K562 (cell line): ENCODE results near the gene IL1RN. TPM values are rescaled to one million over a fixed set of nuclear protein-coding genes. Genes with fewer than 3 reads are reported as not detected.
A peak's percentile ranks its signal among the peaks of the same experiment; 100 is the strongest.

Experiments
- ATAC-seq: fragments of 200-7000 bp; cut with Tn5 transposase; 3 replicates; pipeline ENCODE4 v1.9.1; 2020; ENCODE audit warnings: moderate library complexity
- BruUV-seq: library from RNA; stranded (reverse); fragments of 400-500 nt; replicated peaks from 2 replicates; lab custom pipeline; 2021; lab: Mats Ljungman, UMichigan
- CTCF ChIA-PET: fragments of 300-600 bp; formaldehyde crosslinking; extraction: SDS; loops from one replicate; lab custom pipeline; 2021; ENCODE audit warnings: low intra/inter-chr PET ratio; lab: Yijun Ruan, JAX
- POLR2A ChIA-PET: fragments of 300-600, 350-650 bp; sonication (Branson Sonifier 250); formaldehyde crosslinking; extraction: SDS; loops from one replicate; lab custom pipeline; 2021; ENCODE audit warnings: antibody characterized with exemption, inconsistent platforms; lab: Yijun Ruan, JAX
- DNase-seq, 4 experiments: peaks; one replicate each; pipeline versions ENCODE4 v3.0.0 to v3.0.0-alpha.2; 2011 to 2018; ENCODE audit warnings: low spot score in 3 of 4, mixed read lengths in 3 of 4; ENCODE audit errors: extremely low read depth in 1 of 4
- FAIRE-seq: peaks from 2 replicates; lab custom pipeline; 2011; peaks lifted over from hg19 to GRCh38; lab: Jason Lieb, UNC
- H2AFZ ChIP-seq: 2 replicates; pipeline ENCODE4 v1.6.0; 2011; ENCODE audit warnings: low read depth, low read length, control low read depth, inconsistent platforms
- H3K27ac ChIP-seq: fragments of 200-600 bp; 3 replicates; pipeline ENCODE4 v1.8.0; 2011; ENCODE audit warnings: low read depth, mild to moderate bottlenecking, control low read depth, inconsistent platforms, low read length, moderate library complexity, mixed read lengths; ENCODE audit errors: extremely low read depth
- H3K27me3 ChIP-seq, 2 experiments: fragments of 300-600 bp in 1 of 2; 2 replicates in 1 of 2; 3 replicates in 1 of 2; pipeline versions ENCODE4 v1.6.0 to v1.8.0; 2011; ENCODE audit warnings: inconsistent platforms in 2 of 2, low read length in 2 of 2, mild to moderate bottlenecking in 1 of 2, mixed read lengths in 1 of 2, moderate library complexity in 1 of 2; ENCODE audit not compliant: control insufficient read depth in 2 of 2, insufficient read depth in 2 of 2
- H3K36me3 ChIP-seq: fragments of 300-600 bp; 3 replicates; pipeline ENCODE4 v1.8.0; 2011; ENCODE audit warnings: mild to moderate bottlenecking, low read length, inconsistent platforms; ENCODE audit not compliant: control insufficient read depth, insufficient read depth
- H3K4me1 ChIP-seq, 2 experiments: fragments of 200-600 bp in 1 of 2; replicated peaks in 1 of 2; 2 replicates in 1 of 2; 3 replicates in 1 of 2; pipeline versions ENCODE4 v1.5.1 to v1.8.0; 2011; ENCODE audit warnings: inconsistent platforms in 2 of 2, low read length in 2 of 2, mild to moderate bottlenecking in 1 of 2, mixed read lengths in 1 of 2, moderate library complexity in 1 of 2; ENCODE audit not compliant: control insufficient read depth in 2 of 2, insufficient read depth in 2 of 2
- H3K4me2 ChIP-seq: 2 replicates; pipeline ENCODE4 v1.6.1; 2011; ENCODE audit warnings: low read length, control low read depth, inconsistent platforms, mixed read lengths; ENCODE audit not compliant: insufficient read depth
- H3K4me3 ChIP-seq: fragments of 200-600 bp; sonication (generic), shearing (Covaris generic); 2 replicates; pipeline ENCODE4 v1.5.1; 2016; ENCODE audit warnings: control low read depth, inconsistent platforms
- H3K79me2 ChIP-seq: fragments of 200-600 bp; 3 replicates; pipeline ENCODE4 v1.8.0; 2011; ENCODE audit warnings: low read length, inconsistent platforms; ENCODE audit not compliant: control insufficient read depth, insufficient read depth
- H3K9ac ChIP-seq, 2 experiments: 2 replicates each; pipeline versions ENCODE4 v1.6.0 to v1.6.1; 2011; ENCODE audit warnings: low read depth in 2 of 2, low read length in 2 of 2, control low read depth in 1 of 2, inconsistent platforms in 1 of 2, mild to moderate bottlenecking in 1 of 2, mixed read lengths in 1 of 2; ENCODE audit not compliant: insufficient read depth in 1 of 2
- H3K9me1 ChIP-seq: one replicate; pipeline ENCODE4 v1.6.0; 2011; ENCODE audit warnings: inconsistent platforms, mild to moderate bottlenecking, low read length, moderate library complexity; ENCODE audit not compliant: control insufficient read depth, insufficient read depth
- H3K9me3 ChIP-seq: replicated peaks from 2 replicates; pipeline ENCODE4 v1.5.1; 2011; ENCODE audit warnings: low read depth, low read length, inconsistent platforms; ENCODE audit not compliant: control insufficient read depth, insufficient read depth
- H4K20me1 ChIP-seq: replicated peaks from 2 replicates; pipeline ENCODE4 v1.6.1; 2011; ENCODE audit warnings: low read length, inconsistent platforms, mixed read lengths; ENCODE audit not compliant: control insufficient read depth, insufficient read depth
- CBFA2T3 ChIP-seq: fragments of 450-650 bp; IDR thresholded peaks from 2 replicates; pipeline ENCODE4 v1.6.1; 2017
- FOXK2 ChIP-seq, 2 experiments: fragments of 450-650 bp; IDR thresholded peaks in 1 of 2; conservative IDR thresholded peaks in 1 of 2; 2 replicates each; pipeline ENCODE4 v1.6.1; 2016; ENCODE audit warnings: low read depth in 2 of 2, mild to moderate bottlenecking in 1 of 2
- MAFF ChIP-seq: IDR thresholded peaks from 2 replicates; pipeline ENCODE4 v1.6.1; 2012; ENCODE audit warnings: low read length, improper control_type of control experiment
- MAFG ChIP-seq: fragments of 450-650 bp; conservative IDR thresholded peaks from 2 replicates; pipeline ENCODE4 v1.6.1; 2016; ENCODE audit warnings: missing genetic modification characterization, missing compliant biosample characterization
- MAZ ChIP-seq, 2 experiments: fragments of 450-650 bp in 1 of 2; sonication (generic) in 1 of 2; formaldehyde crosslinking; IDR thresholded peaks in 1 of 2; conservative IDR thresholded peaks in 1 of 2; 2 replicates each; pipeline versions ENCODE4 v1.4.0 to v1.5.0; 2020; ENCODE audit warnings: mild to moderate bottlenecking in 1 of 2, missing genetic modification reagents in 1 of 2
- NR2C2 ChIP-seq, 2 experiments: fragments of 200-800 bp in 1 of 2; sonication (Bioruptor generic) in 1 of 2; sonication (generic) in 1 of 2; formaldehyde crosslinking in 1 of 2; IDR thresholded peaks; 2 replicates each; pipeline versions ENCODE4 v1.6.1 to v1.8.0; 2016 to 2022; ENCODE audit warnings: mild to moderate bottlenecking in 1 of 2, missing compliant biosample characterization in 1 of 2, missing genetic modification characterization in 1 of 2, missing genetic modification reagents in 1 of 2
- RAD21 ChIP-seq, 2 experiments: fragments of 250-450 bp in 1 of 2; fragments of 450-650 bp in 1 of 2; sonication (Bioruptor Pico) in 1 of 2; formaldehyde crosslinking in 1 of 2; IDR thresholded peaks in 1 of 2; conservative IDR thresholded peaks in 1 of 2; 2 replicates each; pipeline versions ENCODE4 v1.4.0 to v1.8.0; 2020 to 2022; ENCODE audit warnings: mild to moderate bottlenecking in 2 of 2, moderate library complexity in 1 of 2
- SMC3 ChIP-seq: conservative IDR thresholded peaks from 2 replicates; pipeline ENCODE4 v1.6.1; 2011; ENCODE audit warnings: low read depth, low read length, improper control_type of control experiment; ENCODE audit not compliant: insufficient read depth
- WGBS: fragments of 100-300 bp; shearing (Covaris generic); methylation state at CpG from one replicate; pipeline ENCODE4 v1.1.6; 2016; ENCODE audit warnings: low coverage, mixed read lengths; ENCODE audit not compliant: insufficient coverage; ENCODE audit errors: missing lambda C conversion rate; 5-methylcytosine and 5-hydroxymethylcytosine counted together
- in situ Hi-C: fragments of 300-500 bp; cut with MboI; formaldehyde crosslinking; loops from 4 replicates; pipeline ENCODE4 v1.15.0; 2018; ENCODE audit warnings: inconsistent platforms, mixed read lengths
- intact Hi-C: fragments of 100-400 bp; cut with micrococcal nuclease; formaldehyde crosslinking; loops from 2 replicates; pipeline ENCODE4 v1.14.2; 2022
- polyA plus RNA-seq, 8 experiments: library from polyadenylated mRNA; depleted of rRNA in 4 of 8; stranded (reverse) in 5 of 8; unstranded in 3 of 8; fragments of >200 nt; fragmentation: Nextera tagmentation in 2 of 8; fragmentation: Illumina TruSeq in 1 of 8; extraction: Ambion mirVana in 2 of 8; extraction: Trizol in 1 of 8; gene quantifications; 2 replicates each; pipeline versions ENCODE4 v1.2.1 to v1.2.3, GENCODE V29; 2011 to 2014; ENCODE audit warnings: inconsistent platforms in 1 of 8, missing spikeins in 1 of 8
- total RNA-seq, 7 experiments: library from RNA; depleted of rRNA in 6 of 7; stranded (reverse); fragments of >200 nt in 6 of 7; fragmentation: Illumina TruSeq in 2 of 7; extraction: Trizol in 2 of 7; gene quantifications; 2 replicates each; pipeline versions ENCODE4 v1.2.1 to v1.2.3, GENCODE V29; 2011 to 2021; ENCODE audit warnings: low replicate concordance in 1 of 7
- TF ChIP-seq, protein P1 (sequence below): sonication (generic); formaldehyde crosslinking; IDR thresholded peaks from 2 replicates; pipeline ENCODE4 v1.8.0; 2023; ENCODE audit warnings: mild to moderate bottlenecking, missing genetic modification reagents
- TF ChIP-seq, protein P2 (sequence below): sonication (generic); formaldehyde crosslinking; IDR thresholded peaks from 2 replicates; pipeline ENCODE4 v1.8.1; 2023; ENCODE audit warnings: mild to moderate bottlenecking, missing genetic modification reagents
- TF ChIP-seq, protein P3 (sequence below): fragments of 450-650 bp; IDR thresholded peaks from 2 replicates; pipeline ENCODE4 v1.6.1; 2016

The IL1RN gene
- total and polyA plus RNA-seq, 9 of the 15 experiments (the other 6 are each of a cell fraction or from before 2014, with no cell fraction given), result 0.13 TPM; not detected in 8

DNA sequence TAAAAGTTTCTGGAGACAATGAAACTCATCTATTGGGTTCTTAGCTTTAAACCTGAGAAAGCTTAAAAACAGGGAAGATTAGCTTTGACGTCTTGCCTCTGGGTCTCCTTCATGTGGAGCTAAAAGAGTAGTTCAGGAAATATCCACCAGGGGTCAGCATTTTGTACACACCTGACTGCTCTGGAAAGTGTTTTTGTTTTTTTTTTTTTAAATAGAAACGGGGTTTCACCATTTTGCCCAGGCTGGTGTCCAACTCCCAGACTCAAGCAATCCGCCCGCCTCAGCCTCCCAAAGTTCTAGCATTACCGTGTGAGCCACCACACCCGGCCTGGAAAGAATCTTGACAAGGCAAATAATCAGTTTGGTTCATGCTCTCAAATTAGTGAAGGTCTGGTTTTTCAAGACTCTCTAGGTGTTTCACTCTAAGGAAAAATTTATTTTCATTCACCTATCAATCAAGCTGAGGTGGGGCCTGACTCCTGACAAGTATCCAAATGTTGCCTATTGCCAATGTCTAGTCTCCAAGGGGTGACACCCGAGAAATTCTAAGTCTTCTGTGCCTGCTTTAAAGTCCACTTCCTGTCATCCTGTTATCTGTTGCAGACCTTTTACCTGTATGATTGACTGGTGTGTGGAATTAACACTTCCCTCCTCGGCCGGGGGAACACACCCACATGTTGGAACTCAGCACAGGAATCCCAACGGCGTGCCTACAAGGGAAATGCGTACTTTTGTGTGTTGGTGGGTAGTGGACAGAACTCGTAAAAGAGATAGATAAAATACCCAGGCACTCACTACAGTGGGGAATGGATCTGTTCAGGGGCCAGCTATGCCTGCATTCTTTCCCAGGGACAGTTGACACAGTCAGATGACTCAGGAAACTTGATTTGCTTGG is 11.3 kb downstream of the IL1RN start:
- FAIRE-seq, result peak; percentile 91
- no TSS peak for BruUV-seq
- H3K4me2 ChIP-seq, result peak overlapping the region; percentile 53; the same call in 1 of the 2 replicates
- H3K27ac ChIP-seq, result no peak overlapping the region
- peak; percentile 67 to 83 (median 78) for DNase-seq
- ATAC-seq, result peak; percentile 90
- CTCF ChIA-PET, result interaction anchor here (0.7 to 2.9 kb wide), 5 partner anchors 53 to 251 kb away, joined by 3 to 30 read pairs (median 3); no protein-coding TSS in a partner anchor
- H2AFZ ChIP-seq, result peak overlapping the region; percentile 74
- no peak overlapping the region for H3K4me3 ChIP-seq
- H3K27me3 ChIP-seq, result 0 out of 5 replicates have a peak, but pooled peaks cover 2 to 4% of the 10 kb centered on the region in 2 experiments
- intact Hi-C loops, result loop anchor here (1.0 to 5.0 kb wide), 5 partner anchors 34 to 254 kb away; partner anchors contain the start of gene PSD4
- POLR2A ChIA-PET, result interaction anchor here (0.5 to 1.0 kb wide), 4 partner anchors 36 to 110 kb away, joined by 3 to 4 read pairs (median 3); no protein-coding TSS in a partner anchor
- H3K9me3 ChIP-seq, result no peaks in the 10 kb centered on the region
- no peaks in the 10 kb centered on the region for H3K9me1 ChIP-seq
- WGBS, result 26% methylated on average over 13 of the region's 13 CpGs
- in situ Hi-C loops, result loop anchor here (5.0 kb wide), 1 partner anchor 234 kb away; no protein-coding TSS in a partner anchor
- H4K20me1 ChIP-seq, result no peaks in the 10 kb centered on the region
- H3K36me3 ChIP-seq, result no peaks in the 10 kb centered on the region
- peak overlapping the region in 1 of 2 experiments; percentile 5; a peak in 1 of 4 replicates for H3K9ac ChIP-seq
- no peaks in the 10 kb centered on the region for H3K79me2 ChIP-seq
- peaks cover 0 to 5% of the 10 kb centered on the region in 2 experiments; a peak in 2 of 5 replicates for H3K4me1 ChIP-seq
- TF ChIP-seq, protein P1, sequence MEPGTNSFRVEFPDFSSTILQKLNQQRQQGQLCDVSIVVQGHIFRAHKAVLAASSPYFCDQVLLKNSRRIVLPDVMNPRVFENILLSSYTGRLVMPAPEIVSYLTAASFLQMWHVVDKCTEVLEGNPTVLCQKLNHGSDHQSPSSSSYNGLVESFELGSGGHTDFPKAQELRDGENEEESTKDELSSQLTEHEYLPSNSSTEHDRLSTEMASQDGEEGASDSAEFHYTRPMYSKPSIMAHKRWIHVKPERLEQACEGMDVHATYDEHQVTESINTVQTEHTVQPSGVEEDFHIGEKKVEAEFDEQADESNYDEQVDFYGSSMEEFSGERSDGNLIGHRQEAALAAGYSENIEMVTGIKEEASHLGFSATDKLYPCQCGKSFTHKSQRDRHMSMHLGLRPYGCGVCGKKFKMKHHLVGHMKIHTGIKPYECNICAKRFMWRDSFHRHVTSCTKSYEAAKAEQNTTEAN (CRISPR knock-in tag), result no peak
- 0 out of 4 replicates have a peak, but pooled peaks of 1 of the 2 experiments have one; percentile 34 for TF ChIP-seq FOXK2 (conservative IDR thresholded peaks at IDR 0.05 in 1 of 2, IDR thresholded peaks at IDR 0.05 in 1 of 2; ENCODE audit: low read depth in 2 of 2)
- TF ChIP-seq, protein P2, sequence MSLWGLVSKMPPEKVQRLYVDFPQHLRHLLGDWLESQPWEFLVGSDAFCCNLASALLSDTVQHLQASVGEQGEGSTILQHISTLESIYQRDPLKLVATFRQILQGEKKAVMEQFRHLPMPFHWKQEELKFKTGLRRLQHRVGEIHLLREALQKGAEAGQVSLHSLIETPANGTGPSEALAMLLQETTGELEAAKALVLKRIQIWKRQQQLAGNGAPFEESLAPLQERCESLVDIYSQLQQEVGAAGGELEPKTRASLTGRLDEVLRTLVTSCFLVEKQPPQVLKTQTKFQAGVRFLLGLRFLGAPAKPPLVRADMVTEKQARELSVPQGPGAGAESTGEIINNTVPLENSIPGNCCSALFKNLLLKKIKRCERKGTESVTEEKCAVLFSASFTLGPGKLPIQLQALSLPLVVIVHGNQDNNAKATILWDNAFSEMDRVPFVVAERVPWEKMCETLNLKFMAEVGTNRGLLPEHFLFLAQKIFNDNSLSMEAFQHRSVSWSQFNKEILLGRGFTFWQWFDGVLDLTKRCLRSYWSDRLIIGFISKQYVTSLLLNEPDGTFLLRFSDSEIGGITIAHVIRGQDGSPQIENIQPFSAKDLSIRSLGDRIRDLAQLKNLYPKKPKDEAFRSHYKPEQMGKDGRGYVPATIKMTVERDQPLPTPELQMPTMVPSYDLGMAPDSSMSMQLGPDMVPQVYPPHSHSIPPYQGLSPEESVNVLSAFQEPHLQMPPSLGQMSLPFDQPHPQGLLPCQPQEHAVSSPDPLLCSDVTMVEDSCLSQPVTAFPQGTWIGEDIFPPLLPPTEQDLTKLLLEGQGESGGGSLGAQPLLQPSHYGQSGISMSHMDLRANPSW (CRISPR knock-in tag), result no peak
- TF ChIP-seq MAFF, result 0 out of 2 replicates have a peak, but pooled peaks have one; percentile 1
- peak; percentile 58 for TF ChIP-seq SMC3
- 0 out of 4 replicates have a peak, but pooled peaks of 1 of the 2 experiments have one; percentile 26 for TF ChIP-seq MAZ (CRISPR knock-in tag; conservative IDR thresholded peaks at IDR 0.05 in 1 of 2, IDR thresholded peaks at IDR 0.05 in 1 of 2)
- TF ChIP-seq NR2C2 (CRISPR knock-in tag; IDR thresholded peaks at IDR 0.05), result no peak
- no peak for TF ChIP-seq NR2C2 (tag; IDR thresholded peaks at IDR 0.05)
- TF ChIP-seq CBFA2T3, result no peak
- TF ChIP-seq MAFG, result no peak
- TF ChIP-seq, protein P3, sequence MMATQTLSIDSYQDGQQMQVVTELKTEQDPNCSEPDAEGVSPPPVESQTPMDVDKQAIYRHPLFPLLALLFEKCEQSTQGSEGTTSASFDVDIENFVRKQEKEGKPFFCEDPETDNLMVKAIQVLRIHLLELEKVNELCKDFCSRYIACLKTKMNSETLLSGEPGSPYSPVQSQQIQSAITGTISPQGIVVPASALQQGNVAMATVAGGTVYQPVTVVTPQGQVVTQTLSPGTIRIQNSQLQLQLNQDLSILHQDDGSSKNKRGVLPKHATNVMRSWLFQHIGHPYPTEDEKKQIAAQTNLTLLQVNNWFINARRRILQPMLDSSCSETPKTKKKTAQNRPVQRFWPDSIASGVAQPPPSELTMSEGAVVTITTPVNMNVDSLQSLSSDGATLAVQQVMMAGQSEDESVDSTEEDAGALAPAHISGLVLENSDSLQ, result peak; percentile 68
- peak; percentile 50 to 68 for TF ChIP-seq RAD21 (CRISPR knock-in tag; conservative IDR thresholded peaks at IDR 0.05 in 1 of 2, IDR thresholded peaks at IDR 0.05 in 1 of 2)
